Endodermal cell (in vitro differentiated cells): ENCODE results near the gene SPATA12. TPM values are rescaled to one million over a fixed set of nuclear protein-coding genes. Genes with fewer than 3 reads are reported as not detected.

Experiments
- DNase-seq: peaks from one replicate; pipeline ENCODE4 v3.0.0-alpha.2; 2017
- H3K27ac ChIP-seq: 2 replicates; pipeline ENCODE4 v1.5.1; 2013; ENCODE audit warnings: mild to moderate bottlenecking, low read depth, low read length, moderate library complexity
- H3K27me3 ChIP-seq: 2 replicates; pipeline ENCODE4 v1.6.1; 2013; ENCODE audit warnings: mild to moderate bottlenecking, low read length, moderate library complexity; ENCODE audit not compliant: insufficient read depth, control insufficient read depth, poor library complexity, severe bottlenecking
- H3K36me3 ChIP-seq: 2 replicates; pipeline ENCODE4 v1.7.0; 2013; ENCODE audit warnings: mild to moderate bottlenecking, low read length, moderate library complexity; ENCODE audit not compliant: control insufficient read depth, insufficient read depth
- H3K4me1 ChIP-seq: one replicate; pipeline ENCODE4 v1.7.0; 2013; ENCODE audit warnings: low read length; ENCODE audit not compliant: control insufficient read depth, insufficient read depth
- H3K4me3 ChIP-seq: 2 replicates; pipeline ENCODE4 v1.5.1; 2013; ENCODE audit warnings: mild to moderate bottlenecking, low read length, moderate library complexity
- H3K9ac ChIP-seq: 2 replicates; pipeline ENCODE4 v1.6.1; 2013; ENCODE audit warnings: mild to moderate bottlenecking, low read length, moderate library complexity; ENCODE audit not compliant: poor library complexity, severe bottlenecking; ENCODE audit errors: extremely low read depth
- H3K9me3 ChIP-seq: 2 replicates; pipeline ENCODE4 v1.6.1; 2013; ENCODE audit warnings: mild to moderate bottlenecking, low read length, moderate library complexity; ENCODE audit not compliant: control insufficient read depth
- H3K27ac Mint-ChIP-seq: 2 replicates; pipeline ENCODE4 v1.8.0; 2020; ENCODE audit warnings: mixed read lengths
- H3K27me3 Mint-ChIP-seq: 2 replicates; pipeline ENCODE4 v1.8.0; 2021; ENCODE audit warnings: mild to moderate bottlenecking, mixed read lengths; ENCODE audit not compliant: insufficient read depth
- H3K36me3 Mint-ChIP-seq: 2 replicates; pipeline ENCODE4 v1.8.0; 2020; ENCODE audit warnings: low read depth, mixed read lengths
- H3K4me1 Mint-ChIP-seq: 2 replicates; pipeline ENCODE4 v1.8.0; 2020; ENCODE audit warnings: mixed read lengths
- H3K4me3 Mint-ChIP-seq: 2 replicates; pipeline ENCODE4 v1.8.0; 2020; ENCODE audit warnings: mild to moderate bottlenecking, moderate library complexity, mixed read lengths
- H3K9me3 Mint-ChIP-seq: 2 replicates; pipeline ENCODE4 v1.8.0; 2020; ENCODE audit warnings: mild to moderate bottlenecking, mixed read lengths
- WGBS, 2 experiments: methylation state at CpG; one replicate each; pipeline versions ENCODE4 v1.1.5 to v1.1.7; 2013; ENCODE audit warnings: missing lambda C conversion rate in 2 of 2, mixed read lengths in 1 of 2; ENCODE audit not compliant: insufficient coverage in 1 of 2, insufficient read length in 1 of 2; 5-methylcytosine and 5-hydroxymethylcytosine counted together
- total RNA-seq, 2 donors: library from RNA; stranded (reverse); fragmentation: NEBNext Ultra II Directional in 1 of 2; extraction: Animal tissue kit (Norgen Biotek cat#: 25700) in 1 of 2; gene quantifications; 2 replicates in 1 of 2; 3 replicates in 1 of 2; pipeline ENCODE4 v1.2.1, GENCODE V29; 2021
- TF ChIP-seq, protein P1 (sequence below): fragments of 200-600 bp; sonication (generic); conservative IDR thresholded peaks from 2 replicates; pipeline ENCODE4 v1.5.0; 2021; ENCODE audit warnings: antibody characterized with exemption, mild to moderate bottlenecking

Gene SPATA12
- total RNA-seq, 2 donors from 2014 or later: not detected

DNA sequence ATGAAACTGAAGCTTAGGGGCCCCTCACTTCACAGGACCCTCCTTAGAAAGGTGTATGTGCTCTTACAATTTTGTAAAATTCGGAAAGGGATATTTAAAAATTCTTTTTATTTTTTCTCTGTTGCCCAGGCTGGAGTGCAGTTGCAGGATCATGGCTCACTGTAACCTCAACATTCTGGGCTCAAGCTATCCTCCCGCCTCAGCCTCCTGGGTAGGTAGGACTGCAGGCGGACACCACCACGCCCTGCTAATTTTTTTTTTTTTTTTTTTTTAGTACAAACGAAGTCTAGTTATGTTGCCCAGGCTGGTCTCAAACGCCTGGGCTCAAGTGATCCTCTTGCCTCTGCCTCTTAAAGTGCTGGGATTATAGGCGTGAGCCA lies 45.1 kb upstream of the SPATA12 start:
- H3K9ac ChIP-seq: peak overlapping the region; percentile 23
- no peak for DNase-seq
- peaks cover 22% of the 10 kb centered on the region for H3K4me1 Mint-ChIP-seq

DNA sequence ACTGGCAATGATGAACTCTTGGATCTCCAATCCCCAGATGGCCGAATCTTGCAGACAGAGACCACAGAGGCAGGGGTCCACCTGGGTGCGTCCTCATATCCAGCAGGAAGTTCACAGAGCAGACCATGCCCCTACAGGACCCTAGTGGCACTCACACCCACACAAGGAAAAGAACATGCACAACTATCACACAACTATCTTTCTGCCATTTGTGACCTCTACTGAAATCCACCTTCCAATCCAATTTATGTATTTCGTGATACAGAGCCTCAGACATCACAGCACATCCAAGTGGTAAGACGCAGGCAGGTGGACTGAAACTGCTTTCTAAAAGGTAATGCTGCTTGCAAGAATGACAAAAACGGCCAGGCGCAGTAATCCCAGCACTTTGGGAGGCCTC lies 44.6 kb upstream of the SPATA12 start:
- H3K36me3 ChIP-seq: no peaks in the 10 kb centered on the region
- no peak overlapping the region for H3K9ac ChIP-seq
- 94 to 98% methylated on average over 6 of the region's 6 CpGs for WGBS, 2 experiments
- H3K27me3 ChIP-seq: no peaks in the 10 kb centered on the region
- Mint-ChIP-seq H3K27ac (peak overlapping the region; percentile 49), H3K27me3 (no peaks in the 10 kb centered on the region), H3K4me1 (peaks cover 22% of the 10 kb centered on the region), H3K4me3 (no peak overlapping the region), H3K36me3 (peaks cover 8% of the 10 kb centered on the region), H3K9me3 (peaks cover 14% of the 10 kb centered on the region)
- H3K4me1 ChIP-seq: peaks cover 13% of the 10 kb centered on the region
- peaks cover 4% of the 10 kb centered on the region for H3K9me3 ChIP-seq
- no peak overlapping the region for H3K27ac ChIP-seq
- H3K4me3 ChIP-seq: no peak overlapping the region
- TF ChIP-seq, protein P1, sequence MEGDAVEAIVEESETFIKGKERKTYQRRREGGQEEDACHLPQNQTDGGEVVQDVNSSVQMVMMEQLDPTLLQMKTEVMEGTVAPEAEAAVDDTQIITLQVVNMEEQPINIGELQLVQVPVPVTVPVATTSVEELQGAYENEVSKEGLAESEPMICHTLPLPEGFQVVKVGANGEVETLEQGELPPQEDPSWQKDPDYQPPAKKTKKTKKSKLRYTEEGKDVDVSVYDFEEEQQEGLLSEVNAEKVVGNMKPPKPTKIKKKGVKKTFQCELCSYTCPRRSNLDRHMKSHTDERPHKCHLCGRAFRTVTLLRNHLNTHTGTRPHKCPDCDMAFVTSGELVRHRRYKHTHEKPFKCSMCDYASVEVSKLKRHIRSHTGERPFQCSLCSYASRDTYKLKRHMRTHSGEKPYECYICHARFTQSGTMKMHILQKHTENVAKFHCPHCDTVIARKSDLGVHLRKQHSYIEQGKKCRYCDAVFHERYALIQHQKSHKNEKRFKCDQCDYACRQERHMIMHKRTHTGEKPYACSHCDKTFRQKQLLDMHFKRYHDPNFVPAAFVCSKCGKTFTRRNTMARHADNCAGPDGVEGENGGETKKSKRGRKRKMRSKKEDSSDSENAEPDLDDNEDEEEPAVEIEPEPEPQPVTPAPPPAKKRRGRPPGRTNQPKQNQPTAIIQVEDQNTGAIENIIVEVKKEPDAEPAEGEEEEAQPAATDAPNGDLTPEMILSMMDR: peak; percentile 34
- no peak for DNase-seq

More for the DNA sequence above, 45.1 kb upstream of the SPATA12 start:
- no peaks in the 10 kb centered on the region for H3K36me3 ChIP-seq
- no peaks in the 10 kb centered on the region for H3K27me3 ChIP-seq
- peaks cover 14% of the 10 kb centered on the region for H3K9me3 Mint-ChIP-seq
- H3K4me3 Mint-ChIP-seq: no peak overlapping the region
- peaks cover 8% of the 10 kb centered on the region for H3K36me3 Mint-ChIP-seq
- H3K4me1 ChIP-seq: peaks cover 13% of the 10 kb centered on the region
- H3K27me3 Mint-ChIP-seq: no peaks in the 10 kb centered on the region
- H3K9me3 ChIP-seq: peaks cover 4% of the 10 kb centered on the region
- no peak overlapping the region for H3K4me3 ChIP-seq
- 88 to 90% methylated on average over 3 to 7 of the region's 7 CpGs for WGBS, 2 experiments
- TF ChIP-seq, protein P1: no peak
- peak overlapping the region; percentile 88 for H3K27ac Mint-ChIP-seq
- no peak overlapping the region for H3K27ac ChIP-seq

DNA sequence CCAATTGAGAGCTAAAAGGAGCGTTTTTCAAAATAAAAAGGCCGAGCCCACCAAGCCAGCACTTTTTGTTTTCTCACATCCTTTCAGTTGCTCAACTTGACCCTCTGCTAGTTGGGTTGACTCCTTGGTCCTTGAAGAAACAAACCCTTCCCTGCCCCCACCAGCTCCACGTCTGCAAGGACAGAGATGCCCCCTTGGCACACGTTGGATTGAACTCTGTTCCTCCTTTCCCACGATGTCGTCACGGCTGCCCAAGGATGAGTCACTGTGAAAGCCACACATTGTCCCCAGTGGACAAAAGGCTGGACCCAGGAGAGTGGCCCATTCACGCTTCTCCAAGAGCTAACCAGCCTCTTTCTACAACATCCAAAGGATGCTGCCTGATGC lies 43.0 kb upstream of the SPATA12 start:
- Histone ChIP-seq H3K4me1 (peaks cover 13% of the 10 kb centered on the region), H3K9me3 (peaks cover 4% of the 10 kb centered on the region), H3K4me3 (peak overlapping the region; percentile 24), H3K27me3 (no peaks in the 10 kb centered on the region), H3K27ac (peak overlapping the region; percentile 64), H3K9ac (no peak overlapping the region), H3K36me3 (no peaks in the 10 kb centered on the region)
- Mint-ChIP-seq H3K27ac (peak overlapping the region; percentile 80), H3K36me3 (peaks cover 8% of the 10 kb centered on the region), H3K4me3 (no peak overlapping the region), H3K9me3 (peaks cover 10% of the 10 kb centered on the region), H3K4me1 (peaks cover 22% of the 10 kb centered on the region), H3K27me3 (no peaks in the 10 kb centered on the region)
- WGBS, 2 experiments: 75 to 79% methylated on average over 7 to 8 of the region's 8 CpGs
- DNase-seq: peak; percentile 64
- TF ChIP-seq, protein P1: no peak
